ENCODE measurements around the gene MAN1C1. TPM values are rescaled to one million over a fixed set of nuclear protein-coding genes. Genes with fewer than 3 reads are reported as not detected.

MAN1C1 gene
- total and polyA plus RNA-seq, 2 donors (not counting 1 experiment from before 2014, with no cell fraction given): 17.7 to 51.4 TPM

- Histone ChIP-seq H2AFZ (ENCODE audit: low read length) (no peak overlapping the region), H3K36me3 (ENCODE audit: control insufficient read depth, insufficient read depth, low read length) (no peaks in the 10 kb centered on the region), H3K4me1 (ENCODE audit: control insufficient read depth, extremely low read depth, insufficient read depth, low read length) (peaks cover 6% of the 10 kb centered on the region), H3K27ac (ENCODE audit: insufficient read depth, low read length) (no peak overlapping the region), H3K27me3 (ENCODE audit: control insufficient read depth, insufficient read depth, low read length) (no peaks in the 10 kb centered on the region), H3K79me2 (ENCODE audit: control insufficient read depth, insufficient read depth, low read length) (no peaks in the 10 kb centered on the region), H3K9me3 (ENCODE audit: control insufficient read depth, insufficient read depth, low read depth, low read length) (no peaks in the 10 kb centered on the region), H3K4me3 (replicated peaks in 1 of 4; ENCODE audit: control extremely low read depth in 1 of 4, insufficient read depth in 1 of 4, low read depth in 3 of 4, low read length in 4 of 4) (no peak overlapping the region), H3K9ac (ENCODE audit: insufficient read depth, low read length) (no peak overlapping the region), H3K4me2 (ENCODE audit: extremely low read depth, insufficient read depth, low read length) (no peak overlapping the region), H4K20me1 (ENCODE audit: control insufficient read depth, extremely low read depth, insufficient read depth, low read length) (no peaks in the 10 kb centered on the region)
- no peak for DNase-seq (ENCODE audit: low read depth in 2 of 2)
- no peak for TF ChIP-seq EZH2 (IDR thresholded peaks at IDR 0.05; ENCODE audit: low read length, missing control alignments)
- TF ChIP-seq, protein P1, sequence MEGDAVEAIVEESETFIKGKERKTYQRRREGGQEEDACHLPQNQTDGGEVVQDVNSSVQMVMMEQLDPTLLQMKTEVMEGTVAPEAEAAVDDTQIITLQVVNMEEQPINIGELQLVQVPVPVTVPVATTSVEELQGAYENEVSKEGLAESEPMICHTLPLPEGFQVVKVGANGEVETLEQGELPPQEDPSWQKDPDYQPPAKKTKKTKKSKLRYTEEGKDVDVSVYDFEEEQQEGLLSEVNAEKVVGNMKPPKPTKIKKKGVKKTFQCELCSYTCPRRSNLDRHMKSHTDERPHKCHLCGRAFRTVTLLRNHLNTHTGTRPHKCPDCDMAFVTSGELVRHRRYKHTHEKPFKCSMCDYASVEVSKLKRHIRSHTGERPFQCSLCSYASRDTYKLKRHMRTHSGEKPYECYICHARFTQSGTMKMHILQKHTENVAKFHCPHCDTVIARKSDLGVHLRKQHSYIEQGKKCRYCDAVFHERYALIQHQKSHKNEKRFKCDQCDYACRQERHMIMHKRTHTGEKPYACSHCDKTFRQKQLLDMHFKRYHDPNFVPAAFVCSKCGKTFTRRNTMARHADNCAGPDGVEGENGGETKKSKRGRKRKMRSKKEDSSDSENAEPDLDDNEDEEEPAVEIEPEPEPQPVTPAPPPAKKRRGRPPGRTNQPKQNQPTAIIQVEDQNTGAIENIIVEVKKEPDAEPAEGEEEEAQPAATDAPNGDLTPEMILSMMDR (conservative IDR thresholded peaks at IDR 0.05 in 1 of 2, IDR thresholded peaks at IDR 0.05 in 1 of 2; ENCODE audit: low read depth in 1 of 2, low read length in 2 of 2): no peak
Measured at GRCh38 chr1:25723250-25723880, 106.8 kb downstream of the MAN1C1 start.

DNA sequence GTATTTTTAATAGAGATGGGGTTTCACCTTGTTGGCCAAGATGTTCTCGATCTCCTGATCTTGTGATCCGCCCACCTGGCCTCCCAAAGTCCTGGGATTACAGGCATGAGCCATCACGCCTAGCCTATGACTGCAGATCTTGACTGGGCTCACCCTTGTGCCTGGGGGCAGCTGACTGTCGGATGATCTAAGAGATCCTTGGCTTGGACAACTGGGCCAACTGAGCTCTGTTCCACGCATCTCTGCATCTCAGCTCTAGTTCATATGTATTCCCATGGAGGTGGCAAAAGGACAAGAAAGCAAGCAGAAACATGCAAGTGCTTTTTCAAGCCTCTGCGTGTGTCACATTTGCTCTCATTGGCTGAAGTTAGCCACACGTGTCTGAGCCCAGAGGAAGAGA, 107.6 kb downstream of the MAN1C1 start:
- no peak overlapping the region for H3K4me2 ChIP-seq (ENCODE audit: extremely low read depth, insufficient read depth, low read length)
- no peaks in the 10 kb centered on the region for H3K79me2 ChIP-seq (ENCODE audit: control insufficient read depth, insufficient read depth, low read length)
- peaks cover 6% of the 10 kb centered on the region for H3K4me1 ChIP-seq (ENCODE audit: control insufficient read depth, extremely low read depth, insufficient read depth, low read length)
- H3K27ac ChIP-seq (ENCODE audit: insufficient read depth, low read length): no peak overlapping the region
- no peaks in the 10 kb centered on the region for H3K27me3 ChIP-seq (ENCODE audit: control insufficient read depth, insufficient read depth, low read length)
- TF ChIP-seq, protein P1 (conservative IDR thresholded peaks at IDR 0.05 in 1 of 2, IDR thresholded peaks at IDR 0.05 in 1 of 2; ENCODE audit: low read depth in 1 of 2, low read length in 2 of 2): no peak
- TF ChIP-seq EZH2 (IDR thresholded peaks at IDR 0.05; ENCODE audit: low read length, missing control alignments): no peak
- no peaks in the 10 kb centered on the region for H4K20me1 ChIP-seq (ENCODE audit: control insufficient read depth, extremely low read depth, insufficient read depth, low read length)
- no peak for DNase-seq (ENCODE audit: low read depth in 2 of 2)
- no peaks in the 10 kb centered on the region for H3K9me3 ChIP-seq (ENCODE audit: control insufficient read depth, insufficient read depth, low read depth, low read length)
- no peaks in the 10 kb centered on the region for H3K36me3 ChIP-seq (ENCODE audit: control insufficient read depth, insufficient read depth, low read length)
- H2AFZ ChIP-seq (ENCODE audit: low read length): no peak overlapping the region
- no peak overlapping the region for H3K9ac ChIP-seq (ENCODE audit: insufficient read depth, low read length)
- no peak overlapping the region for H3K4me3 ChIP-seq (replicated peaks in 1 of 4; ENCODE audit: control extremely low read depth in 1 of 4, insufficient read depth in 1 of 4, low read depth in 3 of 4, low read length in 4 of 4)

DNA sequence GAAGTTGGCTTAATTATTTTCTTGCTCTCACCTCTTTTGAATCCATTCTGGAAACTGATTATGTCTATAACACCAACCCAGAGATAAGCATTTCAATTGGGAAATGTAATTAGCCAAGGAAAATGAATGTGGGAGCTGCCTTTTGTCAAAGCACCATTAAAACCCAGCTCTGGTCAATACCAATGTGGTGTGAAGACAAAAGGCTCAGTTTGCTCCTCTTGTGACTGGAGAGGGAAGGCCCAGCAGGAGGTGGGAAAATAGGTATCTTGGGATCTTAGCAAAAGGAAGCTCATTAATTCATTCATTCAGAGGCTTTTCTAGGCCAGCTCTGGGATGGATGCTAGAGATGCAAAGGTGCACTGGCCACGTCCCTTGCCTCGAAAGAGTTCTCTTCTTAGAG, 108.4 kb downstream of the MAN1C1 start:
- Histone ChIP-seq H3K9ac (ENCODE audit: insufficient read depth, low read length) (no peak overlapping the region), H2AFZ (ENCODE audit: low read length) (no peak overlapping the region), H3K4me3 (replicated peaks in 1 of 4; ENCODE audit: control extremely low read depth in 1 of 4, insufficient read depth in 1 of 4, low read depth in 3 of 4, low read length in 4 of 4) (no peak overlapping the region), H3K4me1 (ENCODE audit: control insufficient read depth, extremely low read depth, insufficient read depth, low read length) (peaks cover 6% of the 10 kb centered on the region), H3K4me2 (ENCODE audit: extremely low read depth, insufficient read depth, low read length) (no peak overlapping the region), H3K9me3 (ENCODE audit: control insufficient read depth, insufficient read depth, low read depth, low read length) (no peaks in the 10 kb centered on the region), H4K20me1 (ENCODE audit: control insufficient read depth, extremely low read depth, insufficient read depth, low read length) (no peaks in the 10 kb centered on the region), H3K79me2 (ENCODE audit: control insufficient read depth, insufficient read depth, low read length) (no peaks in the 10 kb centered on the region), H3K36me3 (ENCODE audit: control insufficient read depth, insufficient read depth, low read length) (no peaks in the 10 kb centered on the region), H3K27me3 (ENCODE audit: control insufficient read depth, insufficient read depth, low read length) (no peaks in the 10 kb centered on the region), H3K27ac (ENCODE audit: insufficient read depth, low read length) (no peak overlapping the region)
- TF ChIP-seq, protein P1 (conservative IDR thresholded peaks at IDR 0.05 in 1 of 2, IDR thresholded peaks at IDR 0.05 in 1 of 2; ENCODE audit: low read depth in 1 of 2, low read length in 2 of 2): no peak
- no peak for TF ChIP-seq EZH2 (IDR thresholded peaks at IDR 0.05; ENCODE audit: low read length, missing control alignments)
- no peak for DNase-seq (ENCODE audit: low read depth in 2 of 2)

Measured in fibroblast of lung (primary cell).